ENCODE data around the gene PPT1.

The PPT1 gene

DNA sequence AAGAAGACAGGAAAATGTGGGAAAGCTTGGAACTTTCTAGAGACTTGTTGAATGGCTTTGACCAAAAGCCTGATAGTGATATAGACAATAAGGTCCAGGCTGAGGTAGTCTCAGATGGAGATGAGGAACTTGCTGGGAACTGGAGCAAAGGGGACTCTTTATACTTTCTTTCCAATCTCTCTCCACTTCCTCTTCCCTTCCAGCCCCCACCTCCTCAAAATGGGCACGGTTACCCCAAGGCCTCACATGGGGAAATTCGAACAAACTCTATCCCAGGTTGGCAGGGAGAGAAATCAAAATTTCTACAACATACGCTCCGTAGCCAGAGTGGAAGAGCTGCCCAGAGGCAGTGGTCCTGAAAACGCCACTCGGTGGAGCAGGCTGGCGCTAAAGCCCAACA, 15.2 kb downstream of the PPT1 start:
- ATAC-seq (replicated peaks; ENCODE audit: extremely low read depth, poor library complexity, severe bottlenecking) (no peak), DNase-seq (ENCODE audit: low spot score in 2 of 2) (no peak)
- no peaks in the 10 kb centered on the region for H3K9me3 Mint-ChIP-seq
- peaks cover 9% of the 10 kb centered on the region for H3K4me1 Mint-ChIP-seq
- H3K27me3 Mint-ChIP-seq, result no peaks in the 10 kb centered on the region
- H3K4me3 Mint-ChIP-seq, result no peak overlapping the region
- H3K27ac Mint-ChIP-seq (ENCODE audit: low read depth), result no peak overlapping the region
- H3K36me3 Mint-ChIP-seq (ENCODE audit: insufficient read depth), result peaks cover 10% of the 10 kb centered on the region

DNA sequence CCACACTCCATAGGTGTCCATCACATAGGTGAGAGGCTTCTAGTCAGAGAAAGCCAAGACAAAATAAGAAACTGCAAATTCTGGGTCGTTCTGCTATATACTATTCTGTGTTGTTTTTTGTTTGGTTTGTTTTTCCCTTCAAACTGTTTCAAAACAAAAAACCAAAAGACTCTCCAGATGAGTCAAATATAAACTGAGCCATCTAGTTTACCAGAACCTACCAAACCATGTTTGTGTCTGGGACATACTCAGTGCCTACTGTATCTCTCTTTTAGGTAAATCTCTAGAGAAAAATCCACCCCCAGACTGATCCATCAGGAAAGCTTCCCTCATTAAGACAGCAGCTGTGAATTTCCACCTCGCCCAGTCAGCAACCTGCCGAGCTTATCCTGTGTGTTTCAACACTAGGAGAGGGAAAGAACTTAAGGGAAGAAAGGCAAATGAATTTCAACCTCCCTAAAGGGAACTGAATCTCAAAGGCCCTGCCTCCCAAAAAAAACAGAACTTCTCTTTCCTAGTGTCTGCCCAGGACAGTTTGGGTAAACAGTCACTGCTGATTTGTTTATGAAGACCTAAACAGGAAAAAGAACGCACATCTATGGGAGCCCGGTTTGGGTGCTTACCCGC, 17.2 kb downstream of the PPT1 start:
- Mint-ChIP-seq H3K9me3 (no peaks in the 10 kb centered on the region), H3K4me1 (peaks cover 3% of the 10 kb centered on the region), H3K27me3 (no peaks in the 10 kb centered on the region), H3K36me3 (ENCODE audit: insufficient read depth) (peaks cover 7% of the 10 kb centered on the region), H3K4me3 (no peak overlapping the region), H3K27ac (ENCODE audit: low read depth) (no peak overlapping the region)
- no peak for ATAC-seq (replicated peaks; ENCODE audit: extremely low read depth, poor library complexity, severe bottlenecking)
- DNase-seq (ENCODE audit: low spot score in 2 of 2), result no peak

DNA sequence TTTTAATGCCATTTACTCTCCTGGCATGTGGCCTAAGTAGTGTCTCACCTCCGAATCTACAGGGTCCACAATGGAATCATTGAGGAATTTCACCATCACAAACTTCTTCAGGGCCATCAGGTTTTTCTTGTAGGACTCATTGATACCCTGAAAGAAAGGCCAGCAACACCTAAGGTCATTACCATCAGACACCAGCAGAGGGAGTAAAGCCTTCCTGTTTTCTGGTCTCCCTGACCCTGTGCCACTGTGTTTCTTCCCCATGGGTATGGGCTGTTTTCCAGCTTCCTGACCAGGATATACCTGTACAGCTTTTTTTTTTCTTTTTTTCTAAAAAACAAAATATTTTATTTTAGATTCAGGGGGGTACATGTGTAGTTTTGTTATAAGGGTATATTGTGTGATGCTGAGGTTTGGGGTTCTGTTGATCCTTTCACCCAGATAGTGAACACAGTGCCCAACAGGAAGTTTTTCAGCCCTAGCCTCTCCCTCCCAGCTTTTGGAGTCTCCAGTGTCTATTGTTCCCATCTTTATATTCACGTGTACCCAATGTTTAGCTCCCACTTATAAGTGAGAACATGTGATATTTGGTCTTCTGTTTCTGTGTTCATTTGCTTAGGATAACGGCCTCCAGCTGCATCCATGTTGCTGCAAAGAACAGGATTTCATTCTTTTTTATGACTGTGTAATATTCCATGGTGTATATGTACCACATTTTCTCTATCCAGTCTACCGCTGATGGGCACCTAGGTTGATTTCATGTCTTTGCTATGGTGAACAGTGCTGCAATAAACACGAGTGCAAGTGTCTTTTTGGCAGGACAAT, 18.3 kb downstream of the PPT1 start:
- ATAC-seq (replicated peaks; ENCODE audit: extremely low read depth, poor library complexity, severe bottlenecking) (peak; percentile 43), DNase-seq (ENCODE audit: low spot score in 2 of 2) (peak in 1 of 2 donors; percentile 45)
- Mint-ChIP-seq H3K4me1 (no peaks in the 10 kb centered on the region), H3K27ac (ENCODE audit: low read depth) (no peak overlapping the region), H3K4me3 (no peak overlapping the region), H3K27me3 (no peaks in the 10 kb centered on the region), H3K36me3 (ENCODE audit: insufficient read depth) (peaks cover 12% of the 10 kb centered on the region), H3K9me3 (no peaks in the 10 kb centered on the region)

DNA sequence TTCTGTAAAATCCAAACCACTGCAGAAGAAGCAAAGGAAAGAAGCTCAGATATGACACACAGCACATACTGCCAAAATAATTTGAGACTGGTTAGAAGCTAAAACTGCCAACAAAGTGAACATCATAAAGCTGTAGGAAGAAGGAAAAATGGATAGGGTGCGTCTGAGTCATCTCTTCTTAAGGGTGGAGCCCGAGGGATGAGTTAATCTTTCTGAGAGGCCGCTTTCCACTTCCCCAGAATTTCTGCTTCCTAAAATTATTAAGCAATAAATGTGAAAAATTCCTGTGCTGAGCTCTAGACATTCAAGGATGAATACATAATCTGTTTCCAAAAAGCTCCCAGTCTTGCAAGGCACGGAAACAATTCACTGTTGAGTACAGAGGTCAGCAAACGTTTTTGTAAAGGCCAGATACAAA, 20.1 kb downstream of the PPT1 start:
- no peak overlapping the region for H3K27ac Mint-ChIP-seq (ENCODE audit: low read depth)
- H3K9me3 Mint-ChIP-seq, result no peaks in the 10 kb centered on the region
- DNase-seq (ENCODE audit: low spot score in 2 of 2) (no peak), ATAC-seq (replicated peaks; ENCODE audit: extremely low read depth, poor library complexity, severe bottlenecking) (no peak)
- H3K27me3 Mint-ChIP-seq, result no peaks in the 10 kb centered on the region
- peaks cover 27% of the 10 kb centered on the region for H3K36me3 Mint-ChIP-seq (ENCODE audit: insufficient read depth)
- peaks cover 5% of the 10 kb centered on the region for H3K4me1 Mint-ChIP-seq
- no peak overlapping the region for H3K4me3 Mint-ChIP-seq

DNA sequence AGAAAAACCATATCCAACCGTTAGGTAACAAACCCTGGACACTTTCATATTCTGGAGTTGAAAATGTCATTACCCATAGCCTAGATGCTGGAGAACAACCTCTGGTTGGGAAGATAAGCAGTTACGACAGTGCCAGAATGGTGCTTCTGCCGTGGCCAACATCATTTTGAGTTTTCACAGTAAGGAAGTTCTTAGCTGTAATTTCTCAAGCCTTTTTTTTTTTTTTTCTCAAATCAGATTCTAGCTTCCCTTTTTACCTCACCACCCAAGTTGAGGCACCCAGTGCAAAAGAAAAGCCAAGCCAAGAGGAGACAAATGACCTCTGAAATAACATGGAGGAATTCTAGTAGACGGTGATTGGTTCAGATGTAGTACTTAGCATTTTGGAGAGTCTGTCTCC, 21.8 kb downstream of the PPT1 start:
- Mint-ChIP-seq H3K36me3 (ENCODE audit: insufficient read depth) (peaks cover 41% of the 10 kb centered on the region), H3K4me1 (peaks cover 5% of the 10 kb centered on the region), H3K27me3 (no peaks in the 10 kb centered on the region), H3K9me3 (no peaks in the 10 kb centered on the region), H3K4me3 (no peak overlapping the region), H3K27ac (ENCODE audit: low read depth) (no peak overlapping the region)
- DNase-seq (ENCODE audit: low spot score in 2 of 2) (no peak), ATAC-seq (replicated peaks; ENCODE audit: extremely low read depth, poor library complexity, severe bottlenecking) (no peak)

DNA sequence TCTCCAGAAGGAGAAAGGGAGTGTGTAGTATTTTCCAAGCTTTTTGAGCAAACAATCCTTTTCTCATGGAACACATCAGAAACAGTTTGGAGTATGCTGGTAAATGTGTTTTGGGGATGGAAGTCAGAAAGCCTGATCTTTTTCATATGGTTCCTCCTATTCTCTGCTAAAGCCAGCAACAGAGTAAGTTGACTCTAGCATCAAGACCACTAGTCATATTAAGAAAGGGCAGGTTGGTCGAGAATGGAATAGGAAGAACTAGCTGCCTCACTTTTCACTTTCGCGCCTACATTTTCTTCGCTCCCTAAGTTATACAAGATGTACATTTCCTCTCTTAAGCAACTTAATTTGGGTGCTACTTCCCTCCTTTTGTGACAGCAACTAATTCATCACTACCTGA, 24.0 kb downstream of the PPT1 start:
- Mint-ChIP-seq H3K27me3 (no peaks in the 10 kb centered on the region), H3K4me1 (peaks cover 5% of the 10 kb centered on the region), H3K4me3 (no peak overlapping the region), H3K36me3 (ENCODE audit: insufficient read depth) (peaks cover 61% of the 10 kb centered on the region), H3K27ac (ENCODE audit: low read depth) (peak overlapping the region; percentile 16), H3K9me3 (no peaks in the 10 kb centered on the region)
- no peak for ATAC-seq (replicated peaks; ENCODE audit: extremely low read depth, poor library complexity, severe bottlenecking)
- DNase-seq (ENCODE audit: low spot score in 2 of 2), result no peak

DNA sequence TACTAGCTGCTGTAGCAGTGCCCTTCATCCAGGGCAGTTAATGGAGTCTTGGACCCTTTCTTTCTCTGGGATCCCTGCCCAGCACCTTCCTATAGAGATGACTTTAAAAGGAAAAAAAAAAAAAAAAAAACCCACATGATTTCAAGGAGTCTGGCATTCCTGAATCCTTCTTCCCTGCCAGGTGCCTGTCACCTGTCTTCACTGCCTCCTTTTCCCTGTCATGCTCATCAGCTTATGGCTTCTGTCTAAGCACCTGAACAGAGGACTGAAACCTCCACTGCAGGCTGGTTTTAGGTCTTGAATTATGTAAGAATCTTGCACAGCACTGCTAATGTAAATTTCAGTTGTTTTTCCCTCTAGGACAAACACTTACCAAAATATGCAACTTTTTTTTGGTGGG, 24.9 kb downstream of the PPT1 start:
- Mint-ChIP-seq H3K9me3 (no peaks in the 10 kb centered on the region), H3K27ac (ENCODE audit: low read depth) (peak overlapping the region; percentile 70), H3K4me3 (no peak overlapping the region), H3K36me3 (ENCODE audit: insufficient read depth) (peaks cover 70% of the 10 kb centered on the region), H3K27me3 (no peaks in the 10 kb centered on the region), H3K4me1 (peaks cover 7% of the 10 kb centered on the region)
- no peak for DNase-seq (ENCODE audit: low spot score in 2 of 2)
- ATAC-seq (replicated peaks; ENCODE audit: extremely low read depth, poor library complexity, severe bottlenecking), result no peak

DNA sequence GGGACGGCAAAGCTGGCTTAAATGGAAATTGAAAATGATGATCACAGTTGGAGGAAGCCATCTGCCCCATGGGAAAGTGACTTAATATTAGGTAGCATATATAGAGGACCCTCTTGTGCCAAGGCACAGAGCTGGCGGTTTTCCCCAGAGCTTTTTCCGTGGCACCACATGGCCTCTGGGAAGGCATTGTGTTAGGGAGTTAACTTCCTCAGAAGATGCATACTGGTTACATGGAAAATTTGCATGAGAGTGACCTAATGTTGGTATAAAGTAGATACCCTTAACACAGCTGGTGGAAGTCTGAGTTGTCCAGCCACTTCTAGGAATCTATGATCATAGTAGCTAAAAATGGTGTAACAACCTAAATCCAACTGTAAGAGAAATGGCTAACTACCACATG, 29.2 kb downstream of the PPT1 start:
- peaks cover 44% of the 10 kb centered on the region for H3K4me1 Mint-ChIP-seq
- H3K9me3 Mint-ChIP-seq, result no peaks in the 10 kb centered on the region
- no peak overlapping the region for H3K4me3 Mint-ChIP-seq
- ATAC-seq (replicated peaks; ENCODE audit: extremely low read depth, poor library complexity, severe bottlenecking), result no peak
- DNase-seq (ENCODE audit: low spot score in 2 of 2), result no peak
- H3K27me3 Mint-ChIP-seq, result no peaks in the 10 kb centered on the region
- H3K36me3 Mint-ChIP-seq (ENCODE audit: insufficient read depth), result peaks cover 97% of the 10 kb centered on the region
- H3K27ac Mint-ChIP-seq (ENCODE audit: low read depth), result peak overlapping the region; percentile 70

DNA sequence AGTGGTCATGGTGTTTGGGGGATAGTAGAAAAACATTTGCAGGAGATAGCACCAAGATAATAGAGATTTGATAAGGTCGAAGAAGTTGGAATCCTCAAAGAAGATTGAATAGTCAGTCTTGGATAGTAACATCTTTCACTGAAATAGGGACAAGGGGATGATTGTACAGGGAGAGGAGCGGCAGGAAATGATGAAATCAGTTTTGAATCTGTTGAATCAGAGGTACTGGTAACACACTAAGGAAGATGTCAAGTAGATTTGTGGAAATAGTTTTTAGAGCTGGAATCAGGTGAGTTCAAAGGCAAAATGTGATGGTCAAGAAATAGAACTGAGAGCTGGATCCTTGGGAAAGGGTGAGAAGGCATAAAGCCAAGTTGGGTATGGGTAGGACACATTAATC, 30.0 kb downstream of the PPT1 start:
- Mint-ChIP-seq H3K36me3 (ENCODE audit: insufficient read depth) (peaks cover 95% of the 10 kb centered on the region), H3K9me3 (no peaks in the 10 kb centered on the region), H3K27ac (ENCODE audit: low read depth) (peak overlapping the region; percentile 70), H3K4me1 (peaks cover 41% of the 10 kb centered on the region), H3K27me3 (no peaks in the 10 kb centered on the region), H3K4me3 (no peak overlapping the region)
- ATAC-seq (replicated peaks; ENCODE audit: extremely low read depth, poor library complexity, severe bottlenecking), result no peak
- no peak for DNase-seq (ENCODE audit: low spot score in 2 of 2)

DNA sequence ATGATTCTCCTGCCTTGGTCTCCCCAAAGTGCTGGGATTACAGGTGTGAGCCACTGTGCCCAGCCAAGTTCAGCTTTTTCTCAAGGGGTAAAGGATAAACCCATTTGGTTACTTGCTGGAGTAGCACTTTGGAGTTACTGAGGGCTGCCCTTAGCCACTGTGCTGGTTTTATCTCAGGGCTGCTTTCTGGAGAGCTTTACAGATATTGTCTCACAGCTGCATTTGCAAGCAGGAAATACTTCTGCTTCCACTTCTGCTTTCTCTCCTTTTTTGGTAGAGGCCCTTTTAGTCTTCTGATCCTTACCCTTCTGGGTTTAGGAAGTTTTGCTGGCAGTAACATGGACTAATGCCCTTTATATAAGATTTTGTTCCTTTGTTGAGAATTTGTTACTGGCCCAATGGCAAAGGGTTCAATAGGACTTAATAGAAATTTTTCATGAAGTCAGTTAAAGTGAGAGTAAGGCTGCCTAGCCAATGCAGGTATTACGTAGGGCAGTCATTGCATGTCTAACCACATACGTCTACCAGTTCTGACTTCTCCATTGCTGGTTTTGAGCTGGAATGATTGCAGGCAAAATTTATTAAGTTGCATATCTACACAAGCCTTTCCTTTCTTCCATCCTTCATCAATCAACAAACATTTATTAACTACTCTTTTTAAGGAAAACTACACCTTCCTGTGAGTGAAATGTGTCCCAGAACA, 32.1 kb downstream of the PPT1 start:
- DNase-seq (ENCODE audit: low spot score in 2 of 2) (no peak), ATAC-seq (replicated peaks; ENCODE audit: extremely low read depth, poor library complexity, severe bottlenecking) (peak; percentile 29)
- Mint-ChIP-seq H3K36me3 (ENCODE audit: insufficient read depth) (peaks cover 93% of the 10 kb centered on the region), H3K4me3 (no peak overlapping the region), H3K9me3 (no peaks in the 10 kb centered on the region), H3K27me3 (no peaks in the 10 kb centered on the region), H3K27ac (ENCODE audit: low read depth) (peak overlapping the region; percentile 56), H3K4me1 (peaks cover 59% of the 10 kb centered on the region)

DNA sequence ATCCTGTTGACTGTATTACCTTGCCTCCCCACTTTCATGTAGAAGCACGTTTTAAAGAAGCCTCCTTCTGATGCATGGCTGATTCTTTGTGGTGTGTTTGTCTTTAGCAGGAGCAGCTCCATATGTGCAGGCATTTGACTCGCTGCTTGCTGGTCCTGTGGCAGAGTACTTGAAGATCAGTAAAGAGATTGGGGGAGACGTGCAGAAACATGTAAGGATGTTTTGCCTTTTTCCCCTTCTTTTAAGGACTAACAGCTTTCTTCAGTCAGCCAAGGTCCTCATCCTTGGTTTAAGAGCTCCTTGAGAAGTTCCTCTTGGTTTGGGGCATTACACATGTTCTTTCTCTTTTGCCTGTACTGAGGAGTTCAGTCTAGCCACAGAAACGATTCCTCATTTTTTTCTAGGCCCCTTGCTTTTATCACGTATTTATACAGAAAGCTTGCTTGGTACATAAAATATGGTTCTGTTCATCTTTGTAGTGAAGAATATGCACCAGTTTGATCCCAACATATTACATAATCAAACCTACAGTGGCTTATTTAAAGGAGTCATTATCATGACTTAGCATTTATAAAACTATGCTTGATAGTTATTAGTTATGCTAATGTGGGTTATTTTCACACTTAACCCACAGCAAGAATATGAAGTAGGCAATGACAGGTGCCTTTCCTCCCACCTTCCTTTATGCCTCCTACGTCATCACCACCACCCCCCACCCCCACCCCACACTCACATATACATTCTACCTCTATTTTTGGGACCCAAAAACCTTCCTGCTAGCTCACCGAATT, 36.9 kb downstream of the PPT1 start:
- H3K27ac Mint-ChIP-seq (ENCODE audit: low read depth), result peak overlapping the region; percentile 71
- peak overlapping the region; percentile 70 for H3K4me3 Mint-ChIP-seq
- DNase-seq (ENCODE audit: low spot score in 2 of 2) (no peak), ATAC-seq (replicated peaks; ENCODE audit: extremely low read depth, poor library complexity, severe bottlenecking) (no peak)
- H3K27me3 Mint-ChIP-seq, result no peaks in the 10 kb centered on the region
- H3K36me3 Mint-ChIP-seq (ENCODE audit: insufficient read depth), result peaks cover 62% of the 10 kb centered on the region
- H3K4me1 Mint-ChIP-seq, result peaks cover 88% of the 10 kb centered on the region
- no peaks in the 10 kb centered on the region for H3K9me3 Mint-ChIP-seq

DNA sequence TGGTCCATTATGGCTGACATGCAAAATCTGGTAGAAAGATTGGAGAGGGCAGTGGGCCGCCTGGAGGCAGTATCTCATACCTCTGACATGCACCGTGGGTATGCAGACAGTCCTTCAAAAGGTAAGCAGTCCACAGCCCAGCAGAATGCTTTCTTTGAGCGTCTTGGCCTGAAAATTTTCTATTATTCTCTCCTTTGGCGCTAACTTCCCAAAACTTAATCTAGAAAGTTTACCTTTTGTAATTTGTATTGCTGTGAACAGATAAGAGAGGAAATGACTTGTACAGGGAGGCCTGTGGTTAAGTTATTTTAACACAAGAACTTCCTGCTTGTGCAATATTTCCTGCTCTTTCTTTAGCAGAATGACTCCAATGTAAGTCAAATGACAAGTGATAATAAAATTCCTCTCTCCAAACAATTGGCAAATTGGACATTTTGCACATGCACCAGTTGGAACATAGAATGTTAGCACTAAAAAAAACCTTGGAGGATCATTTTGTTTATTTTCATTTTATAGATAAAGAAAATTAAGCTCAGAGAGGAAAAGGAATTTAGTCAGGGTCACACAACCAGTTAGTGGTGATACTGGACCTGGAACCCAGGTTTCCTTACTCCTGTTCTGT, 37.6 kb downstream of the PPT1 start:
- H3K9me3 Mint-ChIP-seq, result no peaks in the 10 kb centered on the region
- peaks cover 59% of the 10 kb centered on the region for H3K36me3 Mint-ChIP-seq (ENCODE audit: insufficient read depth)
- H3K27ac Mint-ChIP-seq (ENCODE audit: low read depth), result peak overlapping the region; percentile 63
- no peak for DNase-seq (ENCODE audit: low spot score in 2 of 2)
- peak; percentile 84 for ATAC-seq (replicated peaks; ENCODE audit: extremely low read depth, poor library complexity, severe bottlenecking)
- H3K4me3 Mint-ChIP-seq, result peak overlapping the region; percentile 70
- peaks cover 88% of the 10 kb centered on the region for H3K4me1 Mint-ChIP-seq
- no peaks in the 10 kb centered on the region for H3K27me3 Mint-ChIP-seq

All from central memory CD8-positive, alpha-beta T cell (primary cell).